Measurements from ENCODE around the gene PAK2.

GRCh38 chr3:196803891-196804468, 64.3 kb downstream of the PAK2 start:
- no peak for TF ChIP-seq TAF1 (IDR thresholded peaks at IDR 0.05; ENCODE audit: low read depth, low read length)
- TF ChIP-seq POLR2A (IDR thresholded peaks at IDR 0.05; ENCODE audit: low read depth, low read length): no peak
- TF ChIP-seq POLR2AphosphoS5 (IDR thresholded peaks at IDR 0.05; ENCODE audit: low read depth, low read length): no peak
- TF ChIP-seq SPI1 (IDR thresholded peaks at IDR 0.05; ENCODE audit: low read depth, low read length): no peak
